Measurements from ENCODE around the gene KLHL4. TPM values are rescaled to one million over a fixed set of nuclear protein-coding genes. Genes with fewer than 3 reads are reported as not detected.

Gene KLHL4
- total RNA-seq: under 0.01 TPM in 2 replicates

GRCh38 chrX:87517571-87518141, at the start of gene KLHL4:
Gene KLHL4, plus strand, starts transcription at chrX:87517802. Its CDS starts 92 bp downstream, at chrX:87517894.

Measured in bronchial smooth muscle cell (primary cell).